Neural cell (in vitro differentiated cells): Measurements from ENCODE around the gene TNS1. TPM values are rescaled to one million over a fixed set of nuclear protein-coding genes. Genes with fewer than 3 reads are reported as not detected.

Experiments used
- H2AFZ ChIP-seq: fragments of 200-600, 300-800 bp; sonication (generic), shearing (Covaris generic); 2 replicates; pipeline ENCODE4 v1.6.0; 2014; ENCODE audit warnings: low read depth, mild to moderate bottlenecking, antibody characterized with exemption, low read length, moderate library complexity
- H3F3A ChIP-seq: fragments of 200-600 bp; shearing (Covaris generic); 2 replicates; pipeline ENCODE4 v1.6.1; 2016; ENCODE audit warnings: mild to moderate bottlenecking, moderate library complexity, mixed read lengths, antibody characterized with exemption, low read length; ENCODE audit not compliant: insufficient read depth, poor library complexity, severe bottlenecking
- H3K27ac ChIP-seq: fragments of 200-600, 300-800 bp; sonication (generic), shearing (Covaris generic); 2 replicates; pipeline ENCODE4 v1.5.1; 2014; ENCODE audit warnings: mild to moderate bottlenecking, low read length, moderate library complexity
- H3K27me3 ChIP-seq: fragments of 300-800, 200-600 bp; sonication (generic), shearing (Covaris generic); 2 replicates; pipeline ENCODE4 v1.6.0; 2014; ENCODE audit warnings: mild to moderate bottlenecking, low read depth, low read length, moderate library complexity; ENCODE audit not compliant: insufficient read depth
- H3K36me3 ChIP-seq: fragments of 300-800, 200-600 bp; sonication (generic), shearing (Covaris generic); 2 replicates; pipeline ENCODE4 v1.5.1; 2014; ENCODE audit warnings: mild to moderate bottlenecking, antibody characterized with exemption, low read length, moderate library complexity; ENCODE audit not compliant: insufficient read depth
- H3K4me2 ChIP-seq: fragments of 300-800, 200-600 bp; sonication (generic), shearing (Covaris generic); 2 replicates; pipeline ENCODE4 v1.6.0; 2014; ENCODE audit warnings: mild to moderate bottlenecking, low read length
- H3K4me3 ChIP-seq: fragments of 300-800, 200-600 bp; sonication (generic), shearing (Covaris generic); 2 replicates; pipeline ENCODE4 v1.5.1; 2014; ENCODE audit warnings: mild to moderate bottlenecking, low read length, moderate library complexity
- H3K79me2 ChIP-seq: fragments of 200-600 bp; shearing (Covaris generic); replicated peaks from 2 replicates; pipeline ENCODE4 v1.6.0; 2014; ENCODE audit warnings: mild to moderate bottlenecking, low read length, moderate library complexity; ENCODE audit not compliant: insufficient read depth
- H3K9ac ChIP-seq: fragments of 300-800, 200-600 bp; sonication (generic), shearing (Covaris generic); 2 replicates; pipeline ENCODE4 v1.6.1; 2016; ENCODE audit warnings: mild to moderate bottlenecking, low read length, mixed read lengths
- H3K9me2 ChIP-seq: fragments of 200-600 bp; shearing (Covaris generic); 2 replicates; pipeline ENCODE4 v1.6.1; 2016; ENCODE audit warnings: mild to moderate bottlenecking, low read length, mixed read lengths; ENCODE audit not compliant: insufficient read depth
- H3K9me3 ChIP-seq: fragments of 200-600, 300-800 bp; sonication (generic), shearing (Covaris generic); 2 replicates; pipeline ENCODE4 v1.6.1; 2016; ENCODE audit warnings: mild to moderate bottlenecking, mixed run types, low read length, moderate library complexity, mixed read lengths
- H4K20me1 ChIP-seq: fragments of 200-600 bp; shearing (Covaris generic); 2 replicates; pipeline ENCODE4 v1.6.1; 2016; ENCODE audit warnings: mild to moderate bottlenecking, mixed run types; ENCODE audit not compliant: insufficient read depth
- EP300 ChIP-seq: fragments of 450-650 bp; conservative IDR thresholded peaks from 2 replicates; pipeline ENCODE4 v1.6.1; 2014; ENCODE audit warnings: antibody characterized with exemption, mild to moderate bottlenecking, moderate library complexity; ENCODE audit not compliant: poor library complexity, severe bottlenecking
- EZH2 ChIP-seq: fragments of 200-600, 300-800 bp; shearing (Covaris generic), sonication (generic); IDR thresholded peaks from 2 replicates; pipeline ENCODE4 v1.6.1; 2014; ENCODE audit warnings: antibody characterized with exemption, low read length, borderline replicate concordance, mild to moderate bottlenecking; ENCODE audit not compliant: insufficient read depth, poor library complexity, severe bottlenecking
- MXI1 ChIP-seq: fragments of 450-650 bp; conservative IDR thresholded peaks from 2 replicates; pipeline ENCODE4 v1.6.1; 2014; ENCODE audit warnings: antibody characterized with exemption, mild to moderate bottlenecking; ENCODE audit not compliant: poor library complexity, severe bottlenecking
- POLR2AphosphoS5 ChIP-seq: IDR thresholded peaks from 2 replicates; pipeline ENCODE4 v1.6.1; 2012
- RAD21 ChIP-seq: fragments of 450-650 bp; conservative IDR thresholded peaks from 2 replicates; pipeline ENCODE4 v1.6.1; 2014; ENCODE audit warnings: antibody characterized with exemption, mild to moderate bottlenecking, moderate library complexity
- REST ChIP-seq: IDR thresholded peaks from 2 replicates; pipeline ENCODE4 v1.6.1; 2012; ENCODE audit warnings: borderline replicate concordance
- SMC3 ChIP-seq: fragments of 450-650 bp; conservative IDR thresholded peaks from 2 replicates; pipeline ENCODE4 v1.6.1; 2014; ENCODE audit warnings: antibody characterized with exemption, mild to moderate bottlenecking, moderate library complexity; ENCODE audit not compliant: poor library complexity
- TAF1 ChIP-seq: IDR thresholded peaks from 2 replicates; pipeline ENCODE4 v1.6.1; 2012; ENCODE audit warnings: low read depth
- polyA plus RNA-seq: library from polyadenylated mRNA; depleted of rRNA; stranded (reverse); fragments of >200 nt; gene quantifications from 2 replicates; pipeline ENCODE4 v1.2.3, GENCODE V29; 2014
- TF ChIP-seq, protein P1 (sequence below): fragments of 450-650 bp; IDR thresholded peaks from 2 replicates; pipeline ENCODE4 v1.5.1; 2014; ENCODE audit warnings: antibody characterized with exemption, mild to moderate bottlenecking, moderate library complexity; ENCODE audit not compliant: poor library complexity, severe bottlenecking

TNS1 gene
- polyA plus RNA-seq, 1 donor from 2014 or later: 1.5 TPM

DNA sequence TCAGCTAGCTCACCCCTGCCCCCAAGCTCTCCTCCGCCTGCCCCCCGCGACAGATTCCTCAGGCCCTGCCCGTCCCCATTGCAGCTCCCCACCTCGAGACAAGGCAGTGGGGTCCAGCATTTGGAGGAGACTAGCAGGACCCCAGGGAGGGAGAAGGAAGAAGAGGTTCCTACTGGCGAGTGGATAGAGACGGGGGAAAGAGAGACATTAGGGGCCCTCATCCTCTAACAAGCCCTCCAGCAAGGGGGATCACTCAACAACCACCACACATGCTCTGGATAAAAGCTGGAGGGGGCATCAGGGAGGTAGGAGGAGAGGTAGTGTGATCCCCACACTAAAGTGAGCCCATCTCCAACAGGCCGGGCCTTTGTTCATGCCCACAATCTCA is 8.9 kb upstream of the TNS1 start:
- no peak overlapping the region for H3K4me3 ChIP-seq
- H4K20me1 ChIP-seq: no peaks in the 10 kb centered on the region
- peaks cover 37% of the 10 kb centered on the region for H3K27me3 ChIP-seq
- no peak overlapping the region for H2AFZ ChIP-seq
- H3K79me2 ChIP-seq: no peaks in the 10 kb centered on the region
- H3K36me3 ChIP-seq: no peaks in the 10 kb centered on the region
- TF ChIP-seq REST: no peak
- no peak for TF ChIP-seq EP300
- TF ChIP-seq SMC3: no peak
- no peak for TF ChIP-seq MXI1
- no peak for TF ChIP-seq TAF1
- TF ChIP-seq, protein P1, sequence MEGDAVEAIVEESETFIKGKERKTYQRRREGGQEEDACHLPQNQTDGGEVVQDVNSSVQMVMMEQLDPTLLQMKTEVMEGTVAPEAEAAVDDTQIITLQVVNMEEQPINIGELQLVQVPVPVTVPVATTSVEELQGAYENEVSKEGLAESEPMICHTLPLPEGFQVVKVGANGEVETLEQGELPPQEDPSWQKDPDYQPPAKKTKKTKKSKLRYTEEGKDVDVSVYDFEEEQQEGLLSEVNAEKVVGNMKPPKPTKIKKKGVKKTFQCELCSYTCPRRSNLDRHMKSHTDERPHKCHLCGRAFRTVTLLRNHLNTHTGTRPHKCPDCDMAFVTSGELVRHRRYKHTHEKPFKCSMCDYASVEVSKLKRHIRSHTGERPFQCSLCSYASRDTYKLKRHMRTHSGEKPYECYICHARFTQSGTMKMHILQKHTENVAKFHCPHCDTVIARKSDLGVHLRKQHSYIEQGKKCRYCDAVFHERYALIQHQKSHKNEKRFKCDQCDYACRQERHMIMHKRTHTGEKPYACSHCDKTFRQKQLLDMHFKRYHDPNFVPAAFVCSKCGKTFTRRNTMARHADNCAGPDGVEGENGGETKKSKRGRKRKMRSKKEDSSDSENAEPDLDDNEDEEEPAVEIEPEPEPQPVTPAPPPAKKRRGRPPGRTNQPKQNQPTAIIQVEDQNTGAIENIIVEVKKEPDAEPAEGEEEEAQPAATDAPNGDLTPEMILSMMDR: no peak
- no peak for TF ChIP-seq POLR2AphosphoS5
- TF ChIP-seq RAD21: no peak
- no peak for TF ChIP-seq EZH2
- H3K9me2 ChIP-seq: no peaks in the 10 kb centered on the region
- H3F3A ChIP-seq: no peaks in the 10 kb centered on the region
- H3K9me3 ChIP-seq: no peaks in the 10 kb centered on the region
- no peak overlapping the region for H3K27ac ChIP-seq
- no peak overlapping the region for H3K4me2 ChIP-seq
- no peak overlapping the region for H3K9ac ChIP-seq

DNA sequence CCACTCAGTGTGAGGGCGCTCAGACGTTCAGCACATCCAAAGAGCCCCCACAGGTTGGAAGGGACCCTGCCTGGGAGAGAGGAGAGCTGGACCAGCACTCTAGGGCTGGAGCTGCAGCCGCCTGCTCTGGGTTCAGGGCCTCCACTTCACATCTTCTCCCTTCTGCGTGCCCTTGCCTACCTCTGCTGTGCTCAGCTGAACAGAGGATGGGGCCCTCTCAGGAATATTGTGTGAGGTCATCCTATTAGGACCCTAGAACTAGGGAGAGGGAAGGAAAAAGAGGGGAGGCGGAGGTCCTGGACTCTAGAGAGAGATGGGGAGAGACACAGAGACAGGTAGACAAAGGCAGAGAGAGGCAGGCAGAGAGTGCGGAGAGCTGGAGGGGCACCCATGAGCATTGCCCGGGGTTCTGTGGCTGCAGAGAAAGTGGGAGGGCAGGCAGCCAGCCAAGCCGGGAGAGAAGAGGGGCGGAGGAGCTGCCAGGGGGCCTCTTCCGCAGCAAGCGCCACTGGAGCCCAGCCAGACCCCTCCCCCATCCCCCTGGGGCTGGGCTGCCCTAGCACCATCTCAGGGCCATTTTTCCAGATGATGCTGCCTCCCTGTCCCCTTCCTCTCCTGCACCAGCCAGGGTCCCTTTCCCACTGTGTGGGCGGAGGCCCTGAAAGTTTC is 8.3 kb upstream of the TNS1 start:
- H3K4me2 ChIP-seq: no peak overlapping the region
- no peaks in the 10 kb centered on the region for H3K36me3 ChIP-seq
- no peaks in the 10 kb centered on the region for H3F3A ChIP-seq
- no peaks in the 10 kb centered on the region for H3K9me3 ChIP-seq
- peak overlapping the region; percentile 71 for H3K4me3 ChIP-seq
- TF ChIP-seq SMC3: no peak
- no peak for TF ChIP-seq MXI1
- TF ChIP-seq TAF1: no peak
- TF ChIP-seq REST: no peak
- TF ChIP-seq RAD21: no peak
- no peak for TF ChIP-seq EZH2
- TF ChIP-seq, protein P1: no peak
- no peak for TF ChIP-seq EP300
- peaks cover 37% of the 10 kb centered on the region for H3K27me3 ChIP-seq
- peak overlapping the region; percentile 41 for H3K9ac ChIP-seq
- no peaks in the 10 kb centered on the region for H4K20me1 ChIP-seq
- no peaks in the 10 kb centered on the region for H3K9me2 ChIP-seq
- no peak overlapping the region for H2AFZ ChIP-seq
- no peak overlapping the region for H3K27ac ChIP-seq
- H3K79me2 ChIP-seq: no peaks in the 10 kb centered on the region
